GM12878 (cell line): ENCODE data around the gene SLC11A2. TPM values are rescaled to one million over a fixed set of nuclear protein-coding genes. Genes with fewer than 3 reads are reported as not detected.

Experiments
- ESRRA ChIP-seq: IDR thresholded peaks from 2 replicates; pipeline ENCODE4 v1.6.1; 2012; ENCODE audit warnings: mild to moderate bottlenecking, low read length, improper control_type of control experiment
- FOS ChIP-seq: IDR thresholded peaks from 3 replicates; pipeline ENCODE4 v1.6.1; 2011; ENCODE audit warnings: borderline replicate concordance; ENCODE audit not compliant: insufficient read length; ENCODE audit errors: extremely low read depth
- FOXK2 ChIP-seq: fragments of 450-650 bp; IDR thresholded peaks from 2 replicates; pipeline ENCODE4 v1.6.1; 2017; ENCODE audit warnings: mild to moderate bottlenecking, moderate library complexity
- JUNB ChIP-seq: IDR thresholded peaks from 2 replicates; pipeline ENCODE4 v1.6.1; 2016; ENCODE audit warnings: antibody characterized with exemption, mild to moderate bottlenecking
- MYC ChIP-seq: IDR thresholded peaks from 2 replicates; pipeline ENCODE4 v1.6.1; 2011; ENCODE audit warnings: mild to moderate bottlenecking, low read length, moderate library complexity, inconsistent platforms; ENCODE audit not compliant: insufficient read depth, insufficient replicate concordance, insufficient read length, severe bottlenecking
- TCF7 ChIP-seq: IDR thresholded peaks from 2 replicates; pipeline ENCODE4 v1.6.1; 2014; ENCODE audit warnings: antibody characterized with exemption, borderline replicate concordance
- ZBTB40 ChIP-seq: fragments of 450-650 bp; IDR thresholded peaks from 2 replicates; pipeline ENCODE4 v1.6.1; 2016; ENCODE audit warnings: mild to moderate bottlenecking, moderate library complexity, borderline replicate concordance
- polyA plus RNA-seq, 11 experiments: library from polyadenylated mRNA; depleted of rRNA in 4 of 11; unstranded in 6 of 11; stranded (reverse) in 5 of 11; fragments of >200 nt; fragmentation: Nextera tagmentation in 4 of 11; fragmentation: Illumina TruSeq in 1 of 11; extraction: Ambion mirVana in 4 of 11; extraction: Trizol in 1 of 11; gene quantifications; 1 replicate in 1 of 11; 2 replicates in 10 of 11; pipeline versions ENCODE4 v1.2.1 to v1.2.3, GENCODE V29; 2011 to 2016; ENCODE audit warnings: inconsistent platforms in 2 of 11, missing spikeins in 2 of 11, low read depth in 1 of 11
- total RNA-seq, 4 experiments: library from RNA; depleted of rRNA in 3 of 4; stranded (reverse); fragments of >200 nt in 3 of 4; fragmentation: Illumina TruSeq in 1 of 4; extraction: Trizol in 1 of 4; gene quantifications; 2 replicates each; pipeline versions ENCODE4 v1.2.1 to v1.2.3, GENCODE V29; 2013 to 2021
- TF ChIP-seq, protein P1 (sequence below): fragments of 450-650 bp; IDR thresholded peaks from 2 replicates; pipeline ENCODE4 v1.6.1; 2017; ENCODE audit warnings: borderline replicate concordance
- TF ChIP-seq, protein P2 (sequence below): IDR thresholded peaks from 2 replicates; pipeline ENCODE4 v1.6.1; 2012; ENCODE audit warnings: low read length, inconsistent platforms

The SLC11A2 gene
- total and polyA plus RNA-seq, 10 of the 15 experiments (the other 5 are each of a cell fraction or from before 2014, with no cell fraction given): 6.2 to 29.4 (median 15.6) TPM

- TF ChIP-seq ZBTB40 (no peak), FOXK2 (no peak), MYC (no peak), TCF7 (no peak), JUNB (no peak), FOS (no peak), ESRRA (no peak)
- TF ChIP-seq, protein P1, sequence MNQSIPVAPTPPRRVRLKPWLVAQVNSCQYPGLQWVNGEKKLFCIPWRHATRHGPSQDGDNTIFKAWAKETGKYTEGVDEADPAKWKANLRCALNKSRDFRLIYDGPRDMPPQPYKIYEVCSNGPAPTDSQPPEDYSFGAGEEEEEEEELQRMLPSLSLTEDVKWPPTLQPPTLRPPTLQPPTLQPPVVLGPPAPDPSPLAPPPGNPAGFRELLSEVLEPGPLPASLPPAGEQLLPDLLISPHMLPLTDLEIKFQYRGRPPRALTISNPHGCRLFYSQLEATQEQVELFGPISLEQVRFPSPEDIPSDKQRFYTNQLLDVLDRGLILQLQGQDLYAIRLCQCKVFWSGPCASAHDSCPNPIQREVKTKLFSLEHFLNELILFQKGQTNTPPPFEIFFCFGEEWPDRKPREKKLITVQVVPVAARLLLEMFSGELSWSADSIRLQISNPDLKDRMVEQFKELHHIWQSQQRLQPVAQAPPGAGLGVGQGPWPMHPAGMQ: no peak
- TF ChIP-seq, protein P2, sequence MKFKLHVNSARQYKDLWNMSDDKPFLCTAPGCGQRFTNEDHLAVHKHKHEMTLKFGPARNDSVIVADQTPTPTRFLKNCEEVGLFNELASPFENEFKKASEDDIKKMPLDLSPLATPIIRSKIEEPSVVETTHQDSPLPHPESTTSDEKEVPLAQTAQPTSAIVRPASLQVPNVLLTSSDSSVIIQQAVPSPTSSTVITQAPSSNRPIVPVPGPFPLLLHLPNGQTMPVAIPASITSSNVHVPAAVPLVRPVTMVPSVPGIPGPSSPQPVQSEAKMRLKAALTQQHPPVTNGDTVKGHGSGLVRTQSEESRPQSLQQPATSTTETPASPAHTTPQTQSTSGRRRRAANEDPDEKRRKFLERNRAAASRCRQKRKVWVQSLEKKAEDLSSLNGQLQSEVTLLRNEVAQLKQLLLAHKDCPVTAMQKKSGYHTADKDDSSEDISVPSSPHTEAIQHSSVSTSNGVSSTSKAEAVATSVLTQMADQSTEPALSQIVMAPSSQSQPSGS: no peak
- TF ChIP-seq, all 136 proteins: peak for 0
Observed at GRCh38 chr12:50952510-50952909, 73.7 kb downstream of the SLC11A2 start, which contains the start of gene HIGD1C (continued).
